DOHH2 (cell line): ENCODE data around the gene SLC25A11.

Experiments used
- H3F3A ChIP-seq: fragments of 200-600 bp; sonication (generic), shearing (Covaris generic); 2 replicates; pipeline ENCODE4 v1.6.0; 2016; ENCODE audit warnings: antibody characterized with exemption, mild to moderate bottlenecking; ENCODE audit not compliant: control insufficient read depth, insufficient read depth
- H3K27ac ChIP-seq: fragments of 200-600 bp; sonication (generic); 2 replicates; pipeline ENCODE4 v1.5.1; 2014; ENCODE audit warnings: low read depth, mild to moderate bottlenecking, low read length, moderate library complexity
- H3K27me3 ChIP-seq: fragments of 200-600 bp; sonication (generic); 2 replicates; pipeline ENCODE4 v1.6.1; 2014; ENCODE audit warnings: mild to moderate bottlenecking, low read length, mixed read lengths; ENCODE audit not compliant: control insufficient read depth
- H3K36me3 ChIP-seq: fragments of 200-600 bp; sonication (generic); 2 replicates; pipeline ENCODE4 v1.6.1; 2014; ENCODE audit warnings: mild to moderate bottlenecking, low read length, moderate library complexity, mixed read lengths; ENCODE audit not compliant: control insufficient read depth
- H3K4me1 ChIP-seq: fragments of 200-600 bp; sonication (generic); 2 replicates; pipeline ENCODE4 v1.6.1; 2014; ENCODE audit warnings: mild to moderate bottlenecking, low read length, mixed read lengths; ENCODE audit not compliant: control insufficient read depth
- H3K4me2 ChIP-seq: fragments of 200-600 bp; sonication (generic); 2 replicates; pipeline ENCODE4 v1.6.0; 2014; ENCODE audit warnings: mild to moderate bottlenecking, low read length, moderate library complexity
- H3K4me3 ChIP-seq: fragments of 200-600 bp; sonication (generic); 2 replicates; pipeline ENCODE4 v1.5.1; 2014; ENCODE audit warnings: mild to moderate bottlenecking, low read length, mixed read lengths
- H3K79me2 ChIP-seq: fragments of 200-600 bp; sonication (generic); 2 replicates; pipeline ENCODE4 v1.6.1; 2014; ENCODE audit warnings: mild to moderate bottlenecking, low read length, mixed read lengths; ENCODE audit not compliant: control insufficient read depth
- H3K9me2 ChIP-seq: fragments of 200-600 bp; sonication (generic); replicated peaks from 2 replicates; pipeline ENCODE4 v1.6.1; 2014; ENCODE audit warnings: mild to moderate bottlenecking, low read length, mixed read lengths; ENCODE audit not compliant: control insufficient read depth
- H3K9me3 ChIP-seq: fragments of 200-600 bp; sonication (generic); 2 replicates; pipeline ENCODE4 v1.6.1; 2014; ENCODE audit warnings: antibody characterized with exemption, low read length, mixed read lengths; ENCODE audit not compliant: control insufficient read depth, insufficient read depth
- H4K20me1 ChIP-seq: fragments of 200-600 bp; sonication (generic); 2 replicates; pipeline ENCODE4 v1.6.0; 2014; ENCODE audit warnings: low read depth, mild to moderate bottlenecking, antibody characterized with exemption, low read length, moderate library complexity; ENCODE audit not compliant: control insufficient read depth, insufficient read depth
- EZH2phosphoT487 ChIP-seq: fragments of 200-600 bp; sonication (generic); IDR thresholded peaks from 2 replicates; pipeline ENCODE4 v1.6.1; 2017; ENCODE audit warnings: borderline replicate concordance, mild to moderate bottlenecking, antibody characterized with exemption, low read length, moderate library complexity, mixed read lengths
- TF ChIP-seq, protein P1 (sequence below): fragments of 200-600 bp; sonication (generic); IDR thresholded peaks from one replicate; pipeline ENCODE4 v1.5.1; 2014; ENCODE audit warnings: antibody characterized with exemption, mild to moderate bottlenecking, low read depth, low read length; ENCODE audit not compliant: poor library complexity, severe bottlenecking

Gene SLC25A11

DNA sequence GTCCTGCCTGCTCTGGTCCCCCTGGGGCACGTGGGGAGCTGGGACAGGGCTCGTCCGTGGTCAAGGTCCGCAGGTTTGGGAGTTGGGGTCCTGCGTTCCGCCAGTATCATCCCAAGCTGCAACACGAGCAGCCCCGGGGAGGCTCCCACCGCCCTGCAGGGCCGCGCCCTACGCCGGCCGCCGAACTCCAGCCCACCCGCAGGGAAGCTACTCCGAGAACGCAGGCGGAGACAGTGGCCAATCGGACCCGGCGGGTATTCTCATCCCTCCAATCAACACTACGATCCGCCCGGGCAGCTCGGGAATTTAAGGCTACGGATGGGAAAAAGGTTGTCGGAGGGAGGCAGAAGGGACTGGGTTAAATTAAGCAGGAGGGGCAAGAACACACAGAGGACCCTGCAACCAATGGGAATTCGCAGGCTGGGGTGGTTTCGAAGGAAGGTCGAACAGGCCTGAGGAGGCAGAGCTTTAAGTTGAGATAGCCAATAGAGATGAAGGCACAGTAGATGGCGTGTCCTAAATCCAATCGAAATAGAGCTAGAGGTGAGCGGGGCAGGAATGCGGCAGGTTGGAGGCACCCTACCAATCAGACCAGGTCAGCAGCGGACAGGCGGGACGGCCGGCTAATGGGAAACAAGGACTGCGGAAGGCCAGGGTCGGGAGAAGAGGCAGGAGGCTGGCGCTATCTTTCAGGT, 27.1 kb upstream of the SLC25A11 start:
- peaks cover 39% of the 10 kb centered on the region for H3K36me3 ChIP-seq
- peak overlapping the region; percentile 86 for H3K4me3 ChIP-seq
- peaks cover 29% of the 10 kb centered on the region for H3K79me2 ChIP-seq
- TF ChIP-seq, protein P1, sequence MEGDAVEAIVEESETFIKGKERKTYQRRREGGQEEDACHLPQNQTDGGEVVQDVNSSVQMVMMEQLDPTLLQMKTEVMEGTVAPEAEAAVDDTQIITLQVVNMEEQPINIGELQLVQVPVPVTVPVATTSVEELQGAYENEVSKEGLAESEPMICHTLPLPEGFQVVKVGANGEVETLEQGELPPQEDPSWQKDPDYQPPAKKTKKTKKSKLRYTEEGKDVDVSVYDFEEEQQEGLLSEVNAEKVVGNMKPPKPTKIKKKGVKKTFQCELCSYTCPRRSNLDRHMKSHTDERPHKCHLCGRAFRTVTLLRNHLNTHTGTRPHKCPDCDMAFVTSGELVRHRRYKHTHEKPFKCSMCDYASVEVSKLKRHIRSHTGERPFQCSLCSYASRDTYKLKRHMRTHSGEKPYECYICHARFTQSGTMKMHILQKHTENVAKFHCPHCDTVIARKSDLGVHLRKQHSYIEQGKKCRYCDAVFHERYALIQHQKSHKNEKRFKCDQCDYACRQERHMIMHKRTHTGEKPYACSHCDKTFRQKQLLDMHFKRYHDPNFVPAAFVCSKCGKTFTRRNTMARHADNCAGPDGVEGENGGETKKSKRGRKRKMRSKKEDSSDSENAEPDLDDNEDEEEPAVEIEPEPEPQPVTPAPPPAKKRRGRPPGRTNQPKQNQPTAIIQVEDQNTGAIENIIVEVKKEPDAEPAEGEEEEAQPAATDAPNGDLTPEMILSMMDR: no peak
- TF ChIP-seq EZH2phosphoT487: no peak
- H3F3A ChIP-seq: no peaks in the 10 kb centered on the region; the same call in 1 of the 2 replicates
- H3K9me3 ChIP-seq: no peaks in the 10 kb centered on the region
- H4K20me1 ChIP-seq: no peaks in the 10 kb centered on the region
- H3K9me2 ChIP-seq: no peaks in the 10 kb centered on the region
- no peaks in the 10 kb centered on the region for H3K27me3 ChIP-seq
- H3K4me1 ChIP-seq: peaks cover 19% of the 10 kb centered on the region
- peak overlapping the region; percentile 78 for H3K4me2 ChIP-seq
- peak overlapping the region; percentile 77 for H3K27ac ChIP-seq

DNA sequence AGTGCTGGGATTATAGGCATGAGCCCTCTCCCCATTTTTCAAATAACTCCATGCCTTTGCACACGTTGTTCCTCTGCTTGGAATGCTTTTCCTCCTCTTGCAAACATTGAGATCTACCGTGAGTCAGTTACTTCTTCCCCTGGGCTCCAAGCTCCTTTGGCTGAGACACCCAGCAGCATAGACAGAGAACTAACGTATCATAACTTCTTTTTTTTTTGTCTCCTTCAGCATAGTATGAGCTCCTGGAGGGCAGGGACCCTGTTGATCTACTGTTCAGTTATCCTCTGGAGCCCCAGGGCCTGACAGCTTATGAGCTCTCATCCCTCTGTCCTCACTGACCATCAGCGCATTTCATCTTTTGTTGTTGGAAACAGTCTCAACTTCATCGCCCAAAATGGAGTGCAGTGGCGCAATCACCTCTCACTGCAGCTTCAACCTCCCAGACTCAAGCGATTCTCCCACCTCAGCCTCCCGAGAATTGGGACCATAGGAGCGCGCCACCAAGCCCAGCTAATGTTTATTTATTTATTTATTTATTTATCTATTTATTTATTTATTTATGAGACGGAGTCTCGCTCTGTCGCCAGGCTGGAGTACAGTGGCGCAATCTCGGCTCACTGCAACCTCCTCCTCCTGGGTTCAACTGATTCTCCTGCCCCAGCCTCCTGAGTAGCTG, 25.6 kb upstream of the SLC25A11 start:
- Histone ChIP-seq H3K27me3 (no peaks in the 10 kb centered on the region), H3K9me2 (no peaks in the 10 kb centered on the region), H3K27ac (no peak overlapping the region), H3K4me2 (peak overlapping the region; percentile 78; the same call in 1 of the 2 replicates), H3K4me1 (peaks cover 19% of the 10 kb centered on the region), H4K20me1 (no peaks in the 10 kb centered on the region), H3F3A (no peaks in the 10 kb centered on the region; the same call in 1 of the 2 replicates), H3K79me2 (peaks cover 29% of the 10 kb centered on the region), H3K36me3 (peaks cover 34% of the 10 kb centered on the region), H3K4me3 (no peak overlapping the region), H3K9me3 (no peaks in the 10 kb centered on the region)
- TF ChIP-seq EZH2phosphoT487: no peak
- TF ChIP-seq, protein P1: no peak

DNA sequence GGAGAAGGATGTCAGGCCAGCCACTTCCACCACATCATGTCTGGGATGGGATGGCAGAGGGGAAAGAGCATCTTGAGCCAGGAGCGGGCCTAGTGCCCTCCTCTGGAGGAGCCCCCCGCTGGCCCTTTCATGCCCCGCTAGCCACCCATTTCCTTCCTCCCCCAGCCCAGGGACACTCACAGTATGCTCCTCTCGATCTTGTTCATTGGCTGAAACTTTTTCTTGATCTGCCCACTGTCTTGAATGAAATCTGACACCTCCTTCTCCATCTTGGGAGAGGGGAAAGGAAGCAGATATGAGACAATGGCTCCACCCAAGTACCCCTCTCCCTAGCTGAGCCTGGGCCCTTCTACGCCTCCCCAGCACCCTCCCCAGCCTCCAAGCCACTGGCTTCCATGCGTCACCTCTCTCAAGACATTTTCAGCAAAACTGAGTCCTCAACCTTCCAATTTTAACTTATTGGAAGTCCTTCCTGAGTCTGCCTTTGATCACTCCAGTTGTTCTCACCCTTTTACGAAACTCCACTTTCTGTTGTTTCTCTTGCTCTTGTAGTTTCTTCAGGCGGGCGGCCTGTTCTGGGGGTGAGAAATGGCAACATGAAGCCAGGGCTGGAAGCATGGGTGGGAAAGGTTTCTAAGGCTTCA, 20.6 kb upstream of the SLC25A11 start:
- H3K9me2 ChIP-seq: no peaks in the 10 kb centered on the region
- H3K4me2 ChIP-seq: no peak overlapping the region
- H3K27ac ChIP-seq: no peak overlapping the region

More for the DNA sequence above, 20.6 kb upstream of the SLC25A11 start:
- TF ChIP-seq, protein P1: no peak
- TF ChIP-seq EZH2phosphoT487: no peak
- Histone ChIP-seq H3K9me3 (no peaks in the 10 kb centered on the region), H3K4me3 (no peak overlapping the region), H3F3A (peaks cover 6% of the 10 kb centered on the region; the same call in 1 of the 2 replicates), H3K4me1 (no peaks in the 10 kb centered on the region), H3K36me3 (peaks cover 18% of the 10 kb centered on the region), H3K27me3 (no peaks in the 10 kb centered on the region), H4K20me1 (no peaks in the 10 kb centered on the region), H3K79me2 (peaks cover 4% of the 10 kb centered on the region)
